GM19468 (cell line): Measurements from ENCODE around the gene ATP10D.

ENCODE experiments used
- ATAC-seq: cut with Tn5 transposase; IDR thresholded peaks from one replicate; pipeline ENCODE4 v1.9.1; 2021; ENCODE audit warnings: mild to moderate bottlenecking, moderate library complexity, moderate number of reproducible peaks; ENCODE audit not compliant: unreplicated experiment; ENCODE audit errors: extremely low read depth

ATP10D gene

DNA sequence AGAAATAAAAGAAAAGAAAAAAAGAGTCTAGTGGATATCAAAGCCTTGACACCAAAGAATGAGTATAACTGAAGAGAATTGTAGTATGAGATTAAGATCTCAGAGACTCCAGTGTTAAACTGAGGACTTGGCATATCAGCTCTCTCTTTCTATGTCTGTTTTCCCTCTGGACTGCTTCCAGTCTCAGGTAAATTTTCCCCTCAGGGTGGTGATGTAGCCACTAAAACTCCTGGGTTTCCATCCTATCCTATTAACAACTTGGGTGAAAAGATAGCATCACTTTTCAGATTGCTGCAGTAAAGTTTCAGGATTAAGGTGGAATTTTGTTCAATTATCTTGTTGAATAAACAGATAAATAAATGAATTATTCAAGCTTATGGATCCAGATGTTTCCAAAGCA, 85.7 kb downstream of the ATP10D start:
- ATAC-seq: no peak

GRCh38 chr4:47572981-47573380, 87.9 kb downstream of the ATP10D start:
- no peak for ATAC-seq

DNA sequence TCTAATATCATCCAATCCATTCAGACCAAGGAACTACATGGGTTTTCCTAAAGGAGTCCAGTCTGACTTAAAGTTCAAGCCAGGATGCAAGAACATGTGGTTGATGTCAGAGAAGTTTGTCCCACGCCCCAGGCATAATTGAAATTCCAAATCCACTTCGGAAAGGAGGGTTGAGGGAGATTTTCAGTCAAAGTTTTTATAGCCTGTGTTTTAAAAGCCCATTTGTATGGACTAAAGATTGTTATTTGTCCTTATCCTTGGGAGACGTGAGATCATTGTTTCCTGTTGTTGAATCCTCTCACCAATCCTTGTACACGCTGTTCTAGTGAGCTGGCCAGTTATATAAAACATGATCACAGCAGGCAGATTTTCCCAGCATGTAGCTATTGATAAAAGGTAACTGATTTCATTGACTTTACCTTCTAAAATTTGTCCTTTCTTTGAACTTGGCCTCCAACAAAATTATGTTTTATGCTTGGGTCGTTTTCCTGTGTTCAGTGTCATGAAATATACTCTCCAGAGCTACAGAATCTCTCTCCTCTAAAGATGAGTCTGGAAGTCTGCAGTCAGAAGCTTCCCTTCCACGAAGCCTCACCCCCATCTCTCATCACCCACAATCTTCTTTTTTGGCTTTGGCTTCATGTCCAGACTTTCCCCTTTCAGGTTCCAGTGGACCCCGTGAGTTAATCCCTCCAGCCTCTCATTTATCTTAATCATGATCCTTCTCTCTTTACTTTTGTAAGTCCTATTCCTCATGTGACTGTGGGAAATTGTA, 92.9 kb downstream of the ATP10D start:
- ATAC-seq: no peak

DNA sequence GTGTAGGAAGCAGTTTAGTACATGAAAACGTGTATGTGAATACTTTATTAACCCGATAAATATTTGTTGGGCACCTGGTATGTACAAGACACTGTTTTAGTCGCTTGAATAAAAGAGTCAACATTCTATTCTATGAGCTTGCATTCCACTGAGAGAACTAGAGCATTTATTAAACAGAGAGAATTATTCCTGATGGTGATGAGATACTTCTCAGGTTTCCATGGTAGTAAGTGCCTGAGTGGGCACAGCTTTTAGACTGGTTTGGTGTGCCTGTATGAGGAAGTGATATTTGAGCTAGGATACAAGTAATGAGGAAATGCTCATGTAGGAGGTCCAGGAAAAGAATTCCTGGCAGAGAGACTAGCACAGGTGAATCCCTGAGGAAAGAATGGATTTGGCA, 94.2 kb downstream of the ATP10D start:
- no peak for ATAC-seq

DNA sequence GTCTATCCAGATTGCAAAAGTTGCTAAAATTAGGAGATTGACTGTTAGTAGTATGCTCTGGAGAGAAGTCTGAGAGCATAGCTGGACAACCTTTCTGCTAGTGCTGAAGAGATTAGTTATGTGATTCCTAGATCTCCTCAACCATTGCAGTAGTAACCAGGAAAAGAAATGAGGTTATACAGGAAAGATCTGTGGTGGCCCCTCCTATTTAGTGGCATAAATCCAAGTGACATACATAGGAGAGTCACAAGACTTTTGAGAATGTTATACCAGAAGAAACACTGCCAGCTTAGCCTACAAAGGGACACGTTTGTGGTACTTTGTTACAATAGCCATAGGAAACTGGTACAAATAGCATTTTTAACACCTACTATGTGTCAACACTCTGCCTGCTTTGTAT, 105.2 kb downstream of the ATP10D start:
- no peak for ATAC-seq

- ATAC-seq: no peak
Measured at GRCh38 chr4:47597696-47598095, 112.6 kb downstream of the ATP10D start.

DNA sequence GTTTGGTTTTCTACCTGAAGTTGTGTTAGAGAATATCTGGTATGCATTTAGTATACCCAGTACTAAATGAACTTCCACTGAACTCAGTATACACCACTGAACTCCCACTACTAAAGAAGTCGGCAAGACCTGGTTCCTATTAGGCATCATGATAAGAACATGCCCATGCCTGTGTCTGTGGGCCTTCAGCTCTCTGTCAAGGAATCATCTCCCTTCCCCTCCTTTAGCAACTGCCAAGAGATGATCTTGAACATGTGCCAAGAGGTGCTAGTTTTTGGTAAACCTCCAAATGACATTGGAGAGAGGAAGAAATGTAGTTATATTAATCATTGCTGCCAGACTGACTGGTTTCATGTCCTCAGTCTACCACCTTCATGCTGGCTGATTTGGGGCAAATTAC, 113.2 kb downstream of the ATP10D start:
- no peak for ATAC-seq

DNA sequence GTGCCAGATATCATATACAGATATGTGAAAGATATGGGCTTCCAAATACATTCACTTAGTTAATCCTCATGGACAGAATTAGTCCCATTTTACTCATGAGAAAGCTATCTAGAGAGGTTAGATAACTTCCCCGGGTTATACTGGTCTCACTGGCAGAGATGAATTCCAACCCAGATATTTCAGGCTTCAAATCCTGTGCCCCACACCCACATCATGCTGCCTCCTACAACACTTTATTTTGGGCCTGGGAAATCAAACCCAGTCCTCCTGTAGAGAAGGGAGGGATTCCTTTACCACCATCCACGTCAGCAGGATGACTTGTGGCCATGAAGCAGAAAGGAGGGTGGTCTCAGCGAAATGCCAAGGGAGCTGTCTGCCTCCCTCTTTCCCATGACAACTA, 113.8 kb downstream of the ATP10D start:
- no peak for ATAC-seq

GRCh38 chr4:47606482-47606881, 121.4 kb downstream of the ATP10D start:
- ATAC-seq: no peak

DNA sequence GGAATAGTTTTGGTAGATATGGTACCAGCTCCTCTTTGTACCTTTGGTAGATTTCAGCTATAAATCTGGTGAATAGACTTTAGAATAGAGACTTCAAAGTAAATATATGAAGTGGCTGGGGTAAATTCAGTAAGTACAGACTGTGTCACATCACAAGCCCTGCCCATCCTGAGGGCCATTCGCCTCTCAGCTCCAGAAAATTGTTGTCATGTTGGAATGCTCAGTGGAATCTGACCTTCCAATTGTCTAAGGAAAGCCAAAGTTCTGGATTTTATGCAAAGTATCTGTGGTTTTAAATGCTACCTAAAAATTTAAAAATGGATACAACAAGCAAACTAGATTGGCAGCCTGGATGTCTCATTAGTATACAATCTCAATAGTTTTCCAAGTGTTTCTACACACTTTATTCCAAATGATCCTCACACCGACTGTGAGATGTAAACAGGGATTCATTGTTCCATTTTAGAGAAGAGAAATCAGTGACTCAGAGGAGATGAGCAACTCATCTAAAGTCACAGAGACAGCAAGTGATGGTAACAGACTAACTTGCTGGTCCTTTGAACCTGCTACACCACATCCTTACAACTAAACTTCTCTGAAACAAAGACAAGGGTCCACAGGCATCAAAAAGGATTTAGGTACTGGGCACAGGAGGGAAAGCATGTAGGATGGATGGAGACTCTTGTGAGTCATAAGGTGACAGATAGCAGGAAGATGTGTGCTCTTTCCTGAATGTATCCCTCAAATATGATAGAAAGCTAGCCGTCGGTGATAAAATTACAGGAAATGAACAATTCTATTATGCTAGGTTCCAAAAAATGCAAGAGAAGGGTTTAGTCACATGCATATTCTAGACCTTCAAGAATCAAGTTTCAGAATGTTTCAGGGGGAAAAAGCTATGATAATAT, 127.3 kb downstream of the ATP10D start:
- no peak for ATAC-seq

GRCh38 chr4:47615385-47615784, 130.3 kb downstream of the ATP10D start:
- no peak for ATAC-seq

DNA sequence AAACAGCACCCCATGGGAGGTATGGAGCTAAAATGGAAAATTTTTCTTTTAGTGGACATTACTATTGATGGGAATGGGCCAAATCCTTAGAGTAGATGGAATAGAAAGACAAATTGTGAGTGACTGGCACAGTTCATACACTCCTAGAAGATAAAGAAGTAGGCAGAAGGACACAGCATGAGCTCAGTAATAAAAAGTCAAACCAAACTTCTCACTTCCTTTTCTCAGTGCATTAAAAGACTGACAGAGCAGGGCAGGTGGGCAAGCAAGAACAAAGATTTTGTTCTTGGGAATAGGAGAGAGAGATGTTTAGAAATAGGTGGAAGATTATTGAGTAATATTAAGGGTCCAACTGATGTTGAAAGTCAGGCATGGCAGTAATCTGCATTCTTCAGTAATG, 132.5 kb downstream of the ATP10D start:
- ATAC-seq: peak; percentile 39

GRCh38 chr4:47619691-47620090, 134.6 kb downstream of the ATP10D start:
- no peak for ATAC-seq

- ATAC-seq: no peak
Measured at GRCh38 chr4:47621181-47621580, 136.1 kb downstream of the ATP10D start.

- ATAC-seq: no peak
Measured at GRCh38 chr4:47624031-47624441, 139.0 kb downstream of the ATP10D start.

DNA sequence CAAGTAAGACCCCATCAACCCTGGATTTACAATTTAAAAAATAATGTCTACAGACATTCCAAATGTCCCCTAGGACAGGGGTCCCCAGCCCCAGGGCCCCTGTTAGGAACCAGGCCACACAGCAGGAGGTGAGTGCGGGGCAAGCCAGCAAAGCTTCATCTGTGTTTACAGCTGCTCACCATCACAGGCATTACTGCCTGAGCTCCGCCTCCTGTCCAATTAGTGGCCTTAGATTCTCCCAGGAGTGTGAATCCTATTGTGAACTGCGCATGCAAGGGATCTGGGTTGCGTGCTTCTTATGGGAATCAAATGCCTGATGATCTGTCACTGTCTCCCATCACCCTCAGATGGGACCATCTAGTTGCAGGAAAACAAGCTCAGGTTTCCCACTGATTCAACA, 146.1 kb downstream of the ATP10D start:
- no peak for ATAC-seq

- no peak for ATAC-seq
Measured at GRCh38 chr4:47639531-47639930, 154.5 kb downstream of the ATP10D start.

DNA sequence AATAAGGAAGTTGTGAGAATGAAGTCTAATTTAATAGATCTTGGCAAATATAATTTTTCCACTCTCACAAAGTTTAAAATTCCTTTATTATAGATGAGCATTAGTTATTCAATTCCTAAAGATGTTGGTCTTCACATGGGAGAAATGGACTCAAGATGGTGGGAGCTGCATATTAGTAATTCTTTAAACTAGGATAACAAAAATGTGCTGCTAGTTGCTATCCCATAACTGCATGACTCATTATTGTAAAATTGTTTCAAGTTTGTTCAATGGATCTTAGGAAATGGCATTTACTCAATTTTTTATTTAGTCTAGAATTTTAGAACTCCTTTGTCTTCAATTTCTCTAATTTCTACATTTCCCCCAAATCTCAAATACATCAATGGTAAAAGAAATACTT, 155.8 kb downstream of the ATP10D start:
- ATAC-seq: no peak

DNA sequence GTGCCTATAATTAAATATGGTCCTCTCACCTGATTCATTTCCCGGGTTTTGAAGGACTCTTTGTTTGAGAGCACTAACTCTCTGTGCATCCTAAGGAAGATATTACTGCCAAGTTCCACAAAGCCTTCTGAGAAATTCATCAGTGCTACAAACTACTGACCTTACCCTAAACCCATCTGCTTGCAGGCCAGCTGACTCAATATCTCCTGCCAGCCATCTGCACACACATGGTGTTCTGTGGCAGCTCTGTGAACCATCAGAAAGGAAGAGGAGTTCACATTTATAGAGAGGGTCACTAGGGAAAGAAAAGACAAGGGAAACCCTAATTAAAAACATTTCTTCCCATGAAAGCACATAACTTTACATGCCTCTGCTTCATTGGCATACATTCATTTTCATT, 156.7 kb downstream of the ATP10D start:
- no peak for ATAC-seq

GRCh38 chr4:47642191-47642830, 157.2 kb downstream of the ATP10D start:
- no peak for ATAC-seq
